GM12891 (cell line): Measurements from ENCODE around the gene NUP210.

Experiments
- DNase-seq: peaks from one replicate; pipeline ENCODE4 v3.0.0; 2011; ENCODE audit warnings: low spot score; ENCODE audit not compliant: insufficient read length
- FAIRE-seq: peaks from 2 replicates; lab custom pipeline; 2011; peaks lifted over from hg19 to GRCh38; lab: Jason Lieb, UNC
- PAX5 ChIP-seq: IDR thresholded peaks from 2 replicates; pipeline ENCODE4 v1.6.1; 2011; ENCODE audit warnings: low read length, moderate library complexity, mild to moderate bottlenecking; ENCODE audit not compliant: insufficient read depth, severe bottlenecking
- POLR2A ChIP-seq: IDR thresholded peaks from 2 replicates; pipeline ENCODE4 v1.6.1; 2011; ENCODE audit warnings: low read depth, low read length, control low read depth
- POLR2AphosphoS5 ChIP-seq: IDR thresholded peaks from 2 replicates; pipeline ENCODE4 v1.6.1; 2011; ENCODE audit warnings: low read depth, low read length, control low read depth
- POU2F2 ChIP-seq: IDR thresholded peaks from 2 replicates; pipeline ENCODE4 v1.6.1; 2011; ENCODE audit warnings: low read depth, mild to moderate bottlenecking, control low read depth, low read length, moderate library complexity
- SPI1 ChIP-seq: IDR thresholded peaks from 2 replicates; pipeline ENCODE4 v1.6.1; 2011; ENCODE audit warnings: low read depth, low read length, control low read depth
- TAF1 ChIP-seq: IDR thresholded peaks from 2 replicates; pipeline ENCODE4 v1.6.1; 2011; ENCODE audit warnings: low read depth, low read length, control low read depth

Gene NUP210

GRCh38 chr3:13296662-13297061 is 123.5 kb downstream of the NUP210 start:
- FAIRE-seq (no peak), DNase-seq (no peak)
- 0 out of 2 replicates have a peak, but pooled peaks have one; percentile 1 for TF ChIP-seq SPI1
- no peak for TF ChIP-seq TAF1

- DNase-seq: no peak
- TF ChIP-seq POU2F2 (no peak), TAF1 (no peak), PAX5 (no peak), POLR2A (no peak), SPI1 (peak; percentile 80), POLR2AphosphoS5 (no peak)
- FAIRE-seq: no peak
Observed at GRCh38 chr3:13294442-13295351, 125.4 kb downstream of the NUP210 start.

- TF ChIP-seq POU2F2: no peak
- TF ChIP-seq POLR2A: no peak
- no peak for TF ChIP-seq PAX5
- no peak for TF ChIP-seq TAF1
- no peak for TF ChIP-seq SPI1
- TF ChIP-seq POLR2AphosphoS5: no peak
- DNase-seq (no peak), FAIRE-seq (no peak)
Observed at GRCh38 chr3:13292375-13292774, 127.7 kb downstream of the NUP210 start.

- FAIRE-seq: no peak
- TF ChIP-seq SPI1: no peak
- TF ChIP-seq PAX5: no peak
- no peak for TF ChIP-seq POLR2A
- no peak for TF ChIP-seq TAF1
- no peak for TF ChIP-seq POLR2AphosphoS5
- no peak for TF ChIP-seq POU2F2
- no peak for DNase-seq
Observed at GRCh38 chr3:13290941-13291340, 129.2 kb downstream of the NUP210 start.

- DNase-seq (no peak), FAIRE-seq (no peak)
- TF ChIP-seq POU2F2 (no peak), POLR2AphosphoS5 (no peak), PAX5 (no peak), SPI1 (no peak), TAF1 (no peak), POLR2A (no peak)
Observed at GRCh38 chr3:13289771-13290285, 130.3 kb downstream of the NUP210 start.

- TF ChIP-seq TAF1: no peak
- no peak for TF ChIP-seq POU2F2
- no peak for TF ChIP-seq PAX5
- no peak for TF ChIP-seq SPI1
- FAIRE-seq (no peak), DNase-seq (no peak)
Observed at GRCh38 chr3:13288732-13289718, 131.1 kb downstream of the NUP210 start.

GRCh38 chr3:13287833-13288232 is 132.3 kb downstream of the NUP210 start:
- no peak for TF ChIP-seq POLR2A
- TF ChIP-seq SPI1: no peak
- no peak for TF ChIP-seq TAF1
- TF ChIP-seq POU2F2: no peak
- TF ChIP-seq PAX5: no peak
- TF ChIP-seq POLR2AphosphoS5: no peak
- DNase-seq (no peak), FAIRE-seq (no peak)

GRCh38 chr3:13286873-13287272 is 133.2 kb downstream of the NUP210 start:
- TF ChIP-seq POLR2A (no peak), TAF1 (no peak), POU2F2 (no peak), SPI1 (no peak), POLR2AphosphoS5 (no peak), PAX5 (no peak)
- FAIRE-seq (no peak), DNase-seq (no peak)

- FAIRE-seq: no peak
- no peak for TF ChIP-seq SPI1
- TF ChIP-seq POLR2A: no peak
- TF ChIP-seq TAF1: no peak
- no peak for TF ChIP-seq POU2F2
- TF ChIP-seq POLR2AphosphoS5: no peak
- TF ChIP-seq PAX5: no peak
- no peak for DNase-seq
Observed at GRCh38 chr3:13285007-13285567, 135.0 kb downstream of the NUP210 start.

- no peak for FAIRE-seq
- no peak for TF ChIP-seq SPI1
- no peak for TF ChIP-seq POU2F2
- TF ChIP-seq PAX5: no peak
- TF ChIP-seq POLR2AphosphoS5: no peak
- no peak for TF ChIP-seq POLR2A
- no peak for TF ChIP-seq TAF1
- no peak for DNase-seq
Observed at GRCh38 chr3:13283877-13284264, 136.3 kb downstream of the NUP210 start.
